Anterior cingulate cortex (tissue), 58 donors: ENCODE measurements around the gene TP53AIP1.

Source experiments
- DNase-seq, 58 donors: peaks; one replicate each; lab custom pipeline; 2025; lab: John Stamatoyannopoulos, UW

The TP53AIP1 gene

GRCh38 chr11:128946648-128947047 is 4.0 kb upstream of the TP53AIP1 start:
- no peak for DNase-seq

GRCh38 chr11:128943428-128943976 is 831 bp upstream of the TP53AIP1 start:
- no peak for DNase-seq

- no peak for DNase-seq
Observed at GRCh38 chr11:128942272-128942612, 429 bp downstream of the TP53AIP1 start.

- DNase-seq = no peak
Observed at GRCh38 chr11:128941573-128942271, 949 bp downstream of the TP53AIP1 start.

GRCh38 chr11:128941110-128941509 is 1.6 kb downstream of the TP53AIP1 start:
- no peak for DNase-seq

GRCh38 chr11:128940603-128941002 is 2.1 kb downstream of the TP53AIP1 start:
- DNase-seq = peak in 1 of 58 donors; percentile 39

GRCh38 chr11:128940156-128940555 is 2.5 kb downstream of the TP53AIP1 start:
- DNase-seq = no peak

GRCh38 chr11:128939591-128939990 is 3.1 kb downstream of the TP53AIP1 start:
- DNase-seq = no peak

- no peak for DNase-seq
Observed at GRCh38 chr11:128938156-128938885, 4.3 kb downstream of the TP53AIP1 start.

GRCh38 chr11:128937480-128937879 is 5.2 kb downstream of the TP53AIP1 start:
- DNase-seq = no peak

GRCh38 chr11:128936606-128937251 is 5.9 kb downstream of the TP53AIP1 start:
- DNase-seq = no peak

GRCh38 chr11:128934926-128935325 is 7.7 kb downstream of the TP53AIP1 start:
- no peak for DNase-seq

GRCh38 chr11:128934351-128934750 is 8.3 kb downstream of the TP53AIP1 start:
- no peak for DNase-seq

GRCh38 chr11:128933481-128934178 is 9.0 kb downstream of the TP53AIP1 start:
- no peak for DNase-seq

GRCh38 chr11:128931668-128932067 is 11.0 kb downstream of the TP53AIP1 start:
- DNase-seq = no peak

- no peak for DNase-seq
Observed at GRCh38 chr11:128931066-128931465, 11.6 kb downstream of the TP53AIP1 start.

- no peak for DNase-seq
Observed at GRCh38 chr11:128929991-128930390, 12.7 kb downstream of the TP53AIP1 start.

- no peak for DNase-seq
Observed at GRCh38 chr11:128929468-128929867, 13.2 kb downstream of the TP53AIP1 start.

GRCh38 chr11:128928400-128928799 is 14.3 kb downstream of the TP53AIP1 start:
- no peak for DNase-seq

- no peak for DNase-seq
Observed at GRCh38 chr11:128927683-128928336, 14.9 kb downstream of the TP53AIP1 start.
